Measurements from ENCODE around the gene NHS.

DNA sequence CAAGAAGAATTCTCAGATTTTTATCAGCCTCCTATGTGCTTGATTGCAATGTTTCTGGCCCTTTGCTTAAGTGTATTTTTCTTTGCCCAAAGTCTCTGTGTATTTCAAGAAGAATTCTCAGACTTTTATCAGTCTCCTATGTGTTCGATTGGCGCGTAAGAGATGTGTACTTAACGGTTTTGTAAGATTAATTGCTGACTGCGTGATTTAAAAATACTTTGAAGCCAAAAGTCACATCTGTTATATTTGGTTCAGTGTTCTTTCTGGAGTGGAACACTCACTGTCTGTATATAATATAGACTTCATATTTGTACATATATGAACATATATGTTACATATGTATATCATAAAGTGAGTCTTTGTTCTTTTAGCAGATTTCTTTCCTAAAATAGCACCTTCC lies 373.7 kb downstream of the NHS start:
- no peak for TF ChIP-seq POLR2A (IDR thresholded peaks at IDR 0.05)
- TF ChIP-seq, protein P1, sequence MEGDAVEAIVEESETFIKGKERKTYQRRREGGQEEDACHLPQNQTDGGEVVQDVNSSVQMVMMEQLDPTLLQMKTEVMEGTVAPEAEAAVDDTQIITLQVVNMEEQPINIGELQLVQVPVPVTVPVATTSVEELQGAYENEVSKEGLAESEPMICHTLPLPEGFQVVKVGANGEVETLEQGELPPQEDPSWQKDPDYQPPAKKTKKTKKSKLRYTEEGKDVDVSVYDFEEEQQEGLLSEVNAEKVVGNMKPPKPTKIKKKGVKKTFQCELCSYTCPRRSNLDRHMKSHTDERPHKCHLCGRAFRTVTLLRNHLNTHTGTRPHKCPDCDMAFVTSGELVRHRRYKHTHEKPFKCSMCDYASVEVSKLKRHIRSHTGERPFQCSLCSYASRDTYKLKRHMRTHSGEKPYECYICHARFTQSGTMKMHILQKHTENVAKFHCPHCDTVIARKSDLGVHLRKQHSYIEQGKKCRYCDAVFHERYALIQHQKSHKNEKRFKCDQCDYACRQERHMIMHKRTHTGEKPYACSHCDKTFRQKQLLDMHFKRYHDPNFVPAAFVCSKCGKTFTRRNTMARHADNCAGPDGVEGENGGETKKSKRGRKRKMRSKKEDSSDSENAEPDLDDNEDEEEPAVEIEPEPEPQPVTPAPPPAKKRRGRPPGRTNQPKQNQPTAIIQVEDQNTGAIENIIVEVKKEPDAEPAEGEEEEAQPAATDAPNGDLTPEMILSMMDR (IDR thresholded peaks at IDR 0.05), result no peak
